ENCODE results near the gene LRBA. TPM values are rescaled to one million over a fixed set of nuclear protein-coding genes. Genes with fewer than 3 reads are reported as not detected.

Gene LRBA
- total RNA-seq, 1 experiment from 2014 or later, result 69.1 TPM

DNA sequence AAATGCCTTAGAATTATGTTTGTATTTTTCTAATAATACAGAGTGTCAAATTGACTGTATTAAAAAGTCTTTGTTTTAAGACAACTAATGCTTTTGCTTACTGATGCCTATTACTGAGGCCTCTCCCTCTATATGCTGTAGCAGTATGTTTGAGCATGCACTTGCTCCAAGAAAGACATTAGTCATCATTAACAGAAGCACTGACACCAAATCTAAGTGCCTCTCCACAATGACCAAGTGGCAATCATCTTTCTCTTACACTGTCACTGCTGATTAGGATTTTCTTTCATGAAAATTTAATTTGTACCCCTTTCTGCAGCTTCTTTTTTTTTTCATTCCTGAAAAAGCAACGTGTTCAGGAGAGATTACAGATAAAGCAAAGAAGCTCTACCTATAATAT lies 444.2 kb downstream of the LRBA start:
- no peaks in the 10 kb centered on the region for H3K4me1 Mint-ChIP-seq
- no peak overlapping the region for H3K27ac Mint-ChIP-seq
- H3K27me3 Mint-ChIP-seq (ENCODE audit: low read depth), result no peaks in the 10 kb centered on the region
- H3K9me3 Mint-ChIP-seq, result no peaks in the 10 kb centered on the region
- H3K4me3 Mint-ChIP-seq, result no peak overlapping the region
- ATAC-seq, result no peak
- TF ChIP-seq GRHL2 (CRISPR knock-in tag; IDR thresholded peaks at IDR 0.05; ENCODE audit: insufficient replicate concordance, severe bottlenecking), result no peak
- TF ChIP-seq ZNF425 (CRISPR knock-in tag; conservative IDR thresholded peaks at IDR 0.05), result no peak
- TF ChIP-seq ZNF281 (CRISPR knock-in tag; IDR thresholded peaks at IDR 0.05), result no peak
- TF ChIP-seq ZMAT4 (CRISPR knock-in tag; IDR thresholded peaks at IDR 0.05), result no peak
- TF ChIP-seq, protein P1, sequence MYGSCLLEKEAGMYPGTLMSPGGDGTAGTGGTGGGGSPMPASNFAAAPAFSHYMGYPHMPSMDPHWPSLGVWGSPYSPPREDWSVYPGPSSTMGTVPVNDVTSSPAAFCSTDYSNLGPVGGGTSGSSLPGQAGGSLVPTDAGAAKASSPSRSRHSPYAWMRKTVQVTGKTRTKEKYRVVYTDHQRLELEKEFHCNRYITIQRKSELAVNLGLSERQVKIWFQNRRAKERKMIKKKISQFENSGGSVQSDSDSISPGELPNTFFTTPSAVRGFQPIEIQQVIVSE (CRISPR knock-in tag; IDR thresholded peaks at IDR 0.05; ENCODE audit: borderline replicate concordance), result no peak
- no peak for TF ChIP-seq SP1 (CRISPR knock-in tag; conservative IDR thresholded peaks at IDR 0.05)
- no peak for TF ChIP-seq RELA (CRISPR knock-in tag; IDR thresholded peaks at IDR 0.05; ENCODE audit: borderline replicate concordance)
- no peak for TF ChIP-seq TP53 (CRISPR knock-in tag; IDR thresholded peaks at IDR 0.05)
- no peak for TF ChIP-seq MLX (CRISPR knock-in tag; IDR thresholded peaks at IDR 0.05)
- TF ChIP-seq, protein P2, sequence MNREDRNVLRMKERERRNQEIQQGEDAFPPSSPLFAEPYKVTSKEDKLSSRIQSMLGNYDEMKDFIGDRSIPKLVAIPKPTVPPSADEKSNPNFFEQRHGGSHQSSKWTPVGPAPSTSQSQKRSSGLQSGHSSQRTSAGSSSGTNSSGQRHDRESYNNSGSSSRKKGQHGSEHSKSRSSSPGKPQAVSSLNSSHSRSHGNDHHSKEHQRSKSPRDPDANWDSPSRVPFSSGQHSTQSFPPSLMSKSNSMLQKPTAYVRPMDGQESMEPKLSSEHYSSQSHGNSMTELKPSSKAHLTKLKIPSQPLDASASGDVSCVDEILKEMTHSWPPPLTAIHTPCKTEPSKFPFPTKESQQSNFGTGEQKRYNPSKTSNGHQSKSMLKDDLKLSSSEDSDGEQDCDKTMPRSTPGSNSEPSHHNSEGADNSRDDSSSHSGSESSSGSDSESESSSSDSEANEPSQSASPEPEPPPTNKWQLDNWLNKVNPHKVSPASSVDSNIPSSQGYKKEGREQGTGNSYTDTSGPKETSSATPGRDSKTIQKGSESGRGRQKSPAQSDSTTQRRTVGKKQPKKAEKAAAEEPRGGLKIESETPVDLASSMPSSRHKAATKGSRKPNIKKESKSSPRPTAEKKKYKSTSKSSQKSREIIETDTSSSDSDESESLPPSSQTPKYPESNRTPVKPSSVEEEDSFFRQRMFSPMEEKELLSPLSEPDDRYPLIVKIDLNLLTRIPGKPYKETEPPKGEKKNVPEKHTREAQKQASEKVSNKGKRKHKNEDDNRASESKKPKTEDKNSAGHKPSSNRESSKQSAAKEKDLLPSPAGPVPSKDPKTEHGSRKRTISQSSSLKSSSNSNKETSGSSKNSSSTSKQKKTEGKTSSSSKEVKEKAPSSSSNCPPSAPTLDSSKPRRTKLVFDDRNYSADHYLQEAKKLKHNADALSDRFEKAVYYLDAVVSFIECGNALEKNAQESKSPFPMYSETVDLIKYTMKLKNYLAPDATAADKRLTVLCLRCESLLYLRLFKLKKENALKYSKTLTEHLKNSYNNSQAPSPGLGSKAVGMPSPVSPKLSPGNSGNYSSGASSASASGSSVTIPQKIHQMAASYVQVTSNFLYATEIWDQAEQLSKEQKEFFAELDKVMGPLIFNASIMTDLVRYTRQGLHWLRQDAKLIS (CRISPR knock-in tag; IDR thresholded peaks at IDR 0.05; ENCODE audit: borderline replicate concordance), result no peak
- TF ChIP-seq, protein P3, sequence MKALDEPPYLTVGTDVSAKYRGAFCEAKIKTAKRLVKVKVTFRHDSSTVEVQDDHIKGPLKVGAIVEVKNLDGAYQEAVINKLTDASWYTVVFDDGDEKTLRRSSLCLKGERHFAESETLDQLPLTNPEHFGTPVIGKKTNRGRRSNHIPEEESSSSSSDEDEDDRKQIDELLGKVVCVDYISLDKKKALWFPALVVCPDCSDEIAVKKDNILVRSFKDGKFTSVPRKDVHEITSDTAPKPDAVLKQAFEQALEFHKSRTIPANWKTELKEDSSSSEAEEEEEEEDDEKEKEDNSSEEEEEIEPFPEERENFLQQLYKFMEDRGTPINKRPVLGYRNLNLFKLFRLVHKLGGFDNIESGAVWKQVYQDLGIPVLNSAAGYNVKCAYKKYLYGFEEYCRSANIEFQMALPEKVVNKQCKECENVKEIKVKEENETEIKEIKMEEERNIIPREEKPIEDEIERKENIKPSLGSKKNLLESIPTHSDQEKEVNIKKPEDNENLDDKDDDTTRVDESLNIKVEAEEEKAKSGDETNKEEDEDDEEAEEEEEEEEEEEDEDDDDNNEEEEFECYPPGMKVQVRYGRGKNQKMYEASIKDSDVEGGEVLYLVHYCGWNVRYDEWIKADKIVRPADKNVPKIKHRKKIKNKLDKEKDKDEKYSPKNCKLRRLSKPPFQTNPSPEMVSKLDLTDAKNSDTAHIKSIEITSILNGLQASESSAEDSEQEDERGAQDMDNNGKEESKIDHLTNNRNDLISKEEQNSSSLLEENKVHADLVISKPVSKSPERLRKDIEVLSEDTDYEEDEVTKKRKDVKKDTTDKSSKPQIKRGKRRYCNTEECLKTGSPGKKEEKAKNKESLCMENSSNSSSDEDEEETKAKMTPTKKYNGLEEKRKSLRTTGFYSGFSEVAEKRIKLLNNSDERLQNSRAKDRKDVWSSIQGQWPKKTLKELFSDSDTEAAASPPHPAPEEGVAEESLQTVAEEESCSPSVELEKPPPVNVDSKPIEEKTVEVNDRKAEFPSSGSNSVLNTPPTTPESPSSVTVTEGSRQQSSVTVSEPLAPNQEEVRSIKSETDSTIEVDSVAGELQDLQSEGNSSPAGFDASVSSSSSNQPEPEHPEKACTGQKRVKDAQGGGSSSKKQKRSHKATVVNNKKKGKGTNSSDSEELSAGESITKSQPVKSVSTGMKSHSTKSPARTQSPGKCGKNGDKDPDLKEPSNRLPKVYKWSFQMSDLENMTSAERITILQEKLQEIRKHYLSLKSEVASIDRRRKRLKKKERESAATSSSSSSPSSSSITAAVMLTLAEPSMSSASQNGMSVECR (CRISPR knock-in tag; IDR thresholded peaks at IDR 0.05; ENCODE audit: borderline replicate concordance), result no peak
- TF ChIP-seq SMAD3 (CRISPR knock-in tag; IDR thresholded peaks at IDR 0.05; ENCODE audit: borderline replicate concordance), result no peak
- TF ChIP-seq, protein P4, sequence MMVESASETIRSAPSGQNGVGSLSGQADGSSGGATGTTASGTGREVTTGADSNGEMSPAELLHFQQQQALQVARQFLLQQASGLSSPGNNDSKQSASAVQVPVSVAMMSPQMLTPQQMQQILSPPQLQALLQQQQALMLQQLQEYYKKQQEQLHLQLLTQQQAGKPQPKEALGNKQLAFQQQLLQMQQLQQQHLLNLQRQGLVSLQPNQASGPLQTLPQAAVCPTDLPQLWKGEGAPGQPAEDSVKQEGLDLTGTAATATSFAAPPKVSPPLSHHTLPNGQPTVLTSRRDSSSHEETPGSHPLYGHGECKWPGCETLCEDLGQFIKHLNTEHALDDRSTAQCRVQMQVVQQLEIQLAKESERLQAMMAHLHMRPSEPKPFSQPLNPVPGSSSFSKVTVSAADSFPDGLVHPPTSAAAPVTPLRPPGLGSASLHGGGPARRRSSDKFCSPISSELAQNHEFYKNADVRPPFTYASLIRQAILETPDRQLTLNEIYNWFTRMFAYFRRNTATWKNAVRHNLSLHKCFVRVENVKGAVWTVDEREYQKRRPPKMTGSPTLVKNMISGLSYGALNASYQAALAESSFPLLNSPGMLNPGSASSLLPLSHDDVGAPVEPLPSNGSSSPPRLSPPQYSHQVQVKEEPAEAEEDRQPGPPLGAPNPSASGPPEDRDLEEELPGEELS (CRISPR knock-in tag; IDR thresholded peaks at IDR 0.05), result no peak
- no peak for TF ChIP-seq MYBL2 (CRISPR knock-in tag; IDR thresholded peaks at IDR 0.05)
- no peak for TF ChIP-seq KAT7 (CRISPR knock-in tag; IDR thresholded peaks at IDR 0.05; ENCODE audit: borderline replicate concordance)
- TF ChIP-seq ZNF138 (CRISPR knock-in tag; conservative IDR thresholded peaks at IDR 0.05), result no peak
- TF ChIP-seq, protein P5, sequence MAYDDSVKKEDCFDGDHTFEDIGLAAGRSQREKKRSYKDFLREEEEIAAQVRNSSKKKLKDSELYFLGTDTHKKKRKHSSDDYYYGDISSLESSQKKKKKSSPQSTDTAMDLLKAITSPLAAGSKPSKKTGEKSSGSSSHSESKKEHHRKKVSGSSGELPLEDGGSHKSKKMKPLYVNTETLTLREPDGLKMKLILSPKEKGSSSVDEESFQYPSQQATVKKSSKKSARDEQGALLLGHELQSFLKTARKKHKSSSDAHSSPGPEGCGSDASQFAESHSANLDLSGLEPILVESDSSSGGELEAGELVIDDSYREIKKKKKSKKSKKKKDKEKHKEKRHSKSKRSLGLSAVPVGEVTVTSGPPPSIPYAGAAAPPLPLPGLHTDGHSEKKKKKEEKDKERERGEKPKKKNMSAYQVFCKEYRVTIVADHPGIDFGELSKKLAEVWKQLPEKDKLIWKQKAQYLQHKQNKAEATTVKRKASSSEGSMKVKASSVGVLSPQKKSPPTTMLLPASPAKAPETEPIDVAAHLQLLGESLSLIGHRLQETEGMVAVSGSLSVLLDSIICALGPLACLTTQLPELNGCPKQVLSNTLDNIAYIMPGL (CRISPR knock-in tag; IDR thresholded peaks at IDR 0.05), result no peak
- TF ChIP-seq MXD4 (CRISPR knock-in tag; IDR thresholded peaks at IDR 0.05; ENCODE audit: borderline replicate concordance), result no peak
- no peaks in the 10 kb centered on the region for H3K36me3 Mint-ChIP-seq
- POLR2A ChIA-PET, result no interaction called here
- CTCF ChIA-PET, result no interaction called here
- no peak for DNase-seq (ENCODE audit: low spot score)
